ENCODE data around the gene RAET1E. TPM values are rescaled to one million over a fixed set of nuclear protein-coding genes. Genes with fewer than 3 reads are reported as not detected.

Gene RAET1E
- total and polyA plus RNA-seq, 9 of the 15 experiments (the other 6 are each of a cell fraction or from before 2014, with no cell fraction given): not detected

DNA sequence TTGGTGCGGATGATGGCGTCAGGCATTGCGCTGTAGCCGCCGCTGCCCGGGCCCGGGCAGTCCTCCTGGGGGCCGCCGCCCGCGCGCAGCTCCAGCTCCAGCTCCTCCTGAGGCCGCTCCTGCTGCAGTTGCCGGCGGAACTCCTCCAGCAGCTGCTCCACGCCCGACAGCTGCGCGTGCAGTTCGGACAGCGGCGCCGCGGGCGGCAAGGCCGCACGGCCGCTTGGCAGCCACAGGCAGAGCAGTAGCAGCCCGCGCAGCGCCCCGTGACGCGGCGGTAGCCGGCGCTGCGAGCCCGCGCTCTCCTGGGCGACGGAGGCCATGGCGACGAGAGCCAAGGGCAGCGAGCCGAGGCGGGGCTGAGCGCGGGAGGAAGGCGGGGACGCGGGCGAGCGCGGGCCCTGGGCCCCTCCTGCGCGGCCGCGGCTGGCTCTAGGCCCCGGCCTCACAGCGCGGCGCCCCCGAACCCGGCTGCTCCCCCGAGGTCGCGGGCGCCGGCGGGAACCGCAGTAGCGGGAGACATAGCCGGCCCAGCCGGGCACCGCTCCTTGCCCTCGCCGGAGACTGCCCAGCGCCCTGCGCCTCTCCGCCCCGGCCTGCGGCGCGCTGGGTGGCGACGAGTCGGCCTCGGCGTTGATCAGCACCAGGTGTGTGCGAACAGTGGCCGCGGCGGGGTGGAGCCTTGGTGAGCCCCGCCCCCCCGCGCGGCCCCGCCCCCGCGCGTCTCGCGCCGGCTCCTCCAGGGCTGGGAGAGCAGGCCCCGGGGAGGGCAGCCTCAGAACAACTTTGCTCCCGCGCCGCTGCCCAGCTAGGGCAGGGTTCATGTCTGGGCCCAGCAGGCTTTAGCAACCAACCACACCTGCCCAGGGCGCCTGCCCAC is 34.0 kb downstream of the RAET1E start, which contains the start of gene LRP11 (continued):
- TF ChIP-seq, protein P1, sequence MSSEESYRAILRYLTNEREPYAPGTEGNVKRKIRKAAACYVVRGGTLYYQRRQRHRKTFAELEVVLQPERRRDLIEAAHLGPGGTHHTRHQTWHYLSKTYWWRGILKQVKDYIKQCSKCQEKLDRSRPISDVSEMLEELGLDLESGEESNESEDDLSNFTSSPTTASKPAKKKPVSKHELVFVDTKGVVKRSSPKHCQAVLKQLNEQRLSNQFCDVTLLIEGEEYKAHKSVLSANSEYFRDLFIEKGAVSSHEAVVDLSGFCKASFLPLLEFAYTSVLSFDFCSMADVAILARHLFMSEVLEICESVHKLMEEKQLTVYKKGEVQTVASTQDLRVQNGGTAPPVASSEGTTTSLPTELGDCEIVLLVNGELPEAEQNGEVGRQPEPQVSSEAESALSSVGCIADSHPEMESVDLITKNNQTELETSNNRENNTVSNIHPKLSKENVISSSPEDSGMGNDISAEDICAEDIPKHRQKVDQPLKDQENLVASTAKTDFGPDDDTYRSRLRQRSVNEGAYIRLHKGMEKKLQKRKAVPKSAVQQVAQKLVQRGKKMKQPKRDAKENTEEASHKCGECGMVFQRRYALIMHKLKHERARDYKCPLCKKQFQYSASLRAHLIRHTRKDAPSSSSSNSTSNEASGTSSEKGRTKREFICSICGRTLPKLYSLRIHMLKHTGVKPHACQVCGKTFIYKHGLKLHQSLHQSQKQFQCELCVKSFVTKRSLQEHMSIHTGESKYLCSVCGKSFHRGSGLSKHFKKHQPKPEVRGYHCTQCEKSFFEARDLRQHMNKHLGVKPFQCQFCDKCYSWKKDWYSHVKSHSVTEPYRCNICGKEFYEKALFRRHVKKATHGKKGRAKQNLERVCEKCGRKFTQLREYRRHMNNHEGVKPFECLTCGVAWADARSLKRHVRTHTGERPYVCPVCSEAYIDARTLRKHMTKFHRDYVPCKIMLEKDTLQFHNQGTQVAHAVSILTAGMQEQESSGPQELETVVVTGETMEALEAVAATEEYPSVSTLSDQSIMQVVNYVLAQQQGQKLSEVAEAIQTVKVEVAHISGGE (CRISPR knock-in tag; IDR thresholded peaks at IDR 0.05): peak in 1 of 3 experiments; percentile 36; a peak in 1 of 6 replicates
- TF ChIP-seq GMEB1 (CRISPR knock-in tag; IDR thresholded peaks at IDR 0.05) (0 out of 2 replicates have a peak, but pooled peaks have one; percentile 46), HNRNPK (IDR thresholded peaks at IDR 0.05; ENCODE audit: low read depth, low read length, poor library complexity, severe bottlenecking) (no peak), PHF20 (IDR thresholded peaks at IDR 0.05; ENCODE audit: partially characterized antibody) (no peak), NFE2L1 (tag; IDR thresholded peaks at IDR 0.05; ENCODE audit: borderline replicate concordance, low read depth) (no peak), JUN (IDR thresholded peaks at IDR 0.05; ENCODE audit: borderline replicate concordance, low read depth, low read length) (no peak), JUN (CRISPR knock-in tag; IDR thresholded peaks at IDR 0.05; ENCODE audit: borderline replicate concordance) (no peak; the same call in 1 of the 2 replicates), KAT7 (CRISPR knock-in tag; IDR thresholded peaks at IDR 0.05; ENCODE audit: borderline replicate concordance) (no peak), SETDB1 (IDR thresholded peaks at IDR 0.05; ENCODE audit: low read length) (no peak), CHD1 (IDR thresholded peaks at IDR 0.05; ENCODE audit: low read length) (no peak), KDM5B (IDR thresholded peaks at IDR 0.05; ENCODE audit: insufficient replicate concordance, low read depth, low read length) (peak; percentile 66), CEBPB (tag; IDR thresholded peaks at IDR 0.05) (no peak), PCBP1 (IDR thresholded peaks at IDR 0.05; ENCODE audit: low read depth, low read length, poor library complexity, severe bottlenecking) (peak; percentile 69), RBM15 (IDR thresholded peaks at IDR 0.05; ENCODE audit: insufficient read depth, low read length) (no peak), CCNT2 (IDR thresholded peaks at IDR 0.05; ENCODE audit: borderline replicate concordance, extremely low read depth, insufficient read length, low read depth, low read length) (peak; percentile 38)
- TF ChIP-seq, protein P2, sequence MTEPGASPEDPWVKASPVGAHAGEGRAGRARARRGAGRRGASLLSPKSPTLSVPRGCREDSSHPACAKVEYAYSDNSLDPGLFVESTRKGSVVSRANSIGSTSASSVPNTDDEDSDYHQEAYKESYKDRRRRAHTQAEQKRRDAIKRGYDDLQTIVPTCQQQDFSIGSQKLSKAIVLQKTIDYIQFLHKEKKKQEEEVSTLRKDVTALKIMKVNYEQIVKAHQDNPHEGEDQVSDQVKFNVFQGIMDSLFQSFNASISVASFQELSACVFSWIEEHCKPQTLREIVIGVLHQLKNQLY (CRISPR knock-in tag; conservative IDR thresholded peaks at IDR 0.05): no peak

All from K562 (cell line).